ENCODE data around the gene LHX6. TPM values are rescaled to one million over a fixed set of nuclear protein-coding genes. Genes with fewer than 3 reads are reported as not detected.

The LHX6 gene
- total RNA-seq = 3.0 TPM

GRCh38 chr9:122228568-122229484 is at the start of gene LHX6:
Gene LHX6 (minus strand): TSS chr9:122228957. CDS start chr9:122228740, 217 bp downstream.

GRCh38 chr9:122264360-122265148 is 35.8 kb upstream of the LHX6 start, which contains the start of the genes MRRF and RBM18:
Gene MRRF (plus strand): TSS chr9:122264882. CDS start chr9:122270892, 6,010 bp downstream.
Gene RBM18 (minus strand): TSS chr9:122264840. CDS start chr9:122261492, 3,348 bp downstream.

GRCh38 chr9:122159026-122159924 is 69.5 kb downstream of the LHX6 start, which contains the start of the genes MORN5 and NDUFA8:
Gene MORN5 (plus strand): TSS chr9:122159908. CDS start chr9:122159973, 65 bp downstream.
Gene NDUFA8 (minus strand): TSS chr9:122159779. CDS start chr9:122159677, 102 bp downstream.

Other genes with a start within 250 kb of the LHX6 start
- gene TTLL11, start 135.6 kb downstream of the LHX6 start, total RNA-seq = 9.1 TPM
- 40.6 TPM for gene NDUFA8, start 69.2 kb downstream of the LHX6 start, total RNA-seq
- gene MORN5, start 69.0 kb downstream of the LHX6 start, total RNA-seq = 1.6 TPM
- gene RBM18, start 35.9 kb upstream of the LHX6 start, total RNA-seq = 12.9 TPM
- gene MRRF, start 35.9 kb upstream of the LHX6 start, total RNA-seq = 34.4 TPM
- gene PTGS1, start 142.1 kb upstream of the LHX6 start, total RNA-seq = 9.6 TPM
- not detected for gene OR1J1, start 249.0 kb upstream of the LHX6 start, total RNA-seq